ENCODE data around the gene ARSG. TPM values are rescaled to one million over a fixed set of nuclear protein-coding genes. Genes with fewer than 3 reads are reported as not detected.

Gene ARSG
- total and polyA plus RNA-seq, 2 of the 13 experiments (the other 11 are each of a cell fraction or from before 2014, with no cell fraction given) = 3.7 to 15.2 TPM

DNA sequence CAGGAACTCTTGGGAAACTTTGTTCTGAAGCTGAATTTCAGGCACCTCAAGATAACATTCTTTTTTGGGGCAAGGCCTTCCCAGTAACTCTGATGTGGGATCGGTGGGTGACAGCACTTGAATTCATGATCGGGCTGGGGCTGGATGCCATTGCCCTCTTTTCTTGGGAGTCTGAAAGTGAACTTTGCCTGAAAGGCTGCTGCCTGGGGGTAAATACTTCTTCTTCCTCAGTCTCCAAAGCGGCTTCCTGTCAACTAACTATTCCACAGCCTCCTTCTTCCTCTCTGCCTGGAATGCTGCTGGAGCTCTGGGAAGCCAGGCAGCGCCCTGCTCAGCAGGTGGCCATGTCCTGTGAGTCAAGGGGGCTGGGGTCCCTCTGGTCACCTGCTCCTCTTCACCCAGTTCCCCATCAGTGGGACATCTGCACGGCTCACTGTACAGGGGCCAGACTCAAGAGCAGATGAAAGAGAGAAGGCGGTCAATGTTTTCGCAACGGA is 86.5 kb downstream of the ARSG start (continued):
- TF ChIP-seq SIN3B (IDR thresholded peaks at IDR 0.05; ENCODE audit: low read length) (no peak), HOXA3 (CRISPR knock-in tag; IDR thresholded peaks at IDR 0.05) (peak; percentile 87; the same call in 1 of the 2 replicates), KMT2A (CRISPR knock-in tag; IDR thresholded peaks at IDR 0.05) (no peak), SNAI1 (CRISPR knock-in tag; IDR thresholded peaks at IDR 0.05; ENCODE audit: borderline replicate concordance) (no peak), ZBTB7B (CRISPR knock-in tag; IDR thresholded peaks at IDR 0.05) (peak; percentile 37; the same call in 1 of the 2 replicates), RBM22 (optimal IDR thresholded peaks at IDR 0.05; ENCODE audit: low read length) (no peak), RELA (CRISPR knock-in tag; IDR thresholded peaks at IDR 0.05) (no peak), NPAS2 (CRISPR knock-in tag; IDR thresholded peaks at IDR 0.05; ENCODE audit: borderline replicate concordance) (no peak), MAFK (conservative IDR thresholded peaks at IDR 0.05 in 1 of 2, IDR thresholded peaks at IDR 0.05 in 1 of 2; ENCODE audit: low read length in 2 of 2) (no peak), ZFP41 (CRISPR knock-in tag; IDR thresholded peaks at IDR 0.05; ENCODE audit: borderline replicate concordance) (no peak), ZNF101 (CRISPR knock-in tag; IDR thresholded peaks at IDR 0.05; ENCODE audit: borderline replicate concordance, low read depth) (no peak), SRSF4 (IDR thresholded peaks at IDR 0.05; ENCODE audit: low read depth, low read length, poor library complexity, severe bottlenecking) (no peak)
- TF ChIP-seq, protein P1, sequence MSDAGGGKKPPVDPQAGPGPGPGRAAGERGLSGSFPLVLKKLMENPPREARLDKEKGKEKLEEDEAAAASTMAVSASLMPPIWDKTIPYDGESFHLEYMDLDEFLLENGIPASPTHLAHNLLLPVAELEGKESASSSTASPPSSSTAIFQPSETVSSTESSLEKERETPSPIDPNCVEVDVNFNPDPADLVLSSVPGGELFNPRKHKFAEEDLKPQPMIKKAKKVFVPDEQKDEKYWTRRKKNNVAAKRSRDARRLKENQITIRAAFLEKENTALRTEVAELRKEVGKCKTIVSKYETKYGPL (CRISPR knock-in tag; IDR thresholded peaks at IDR 0.05) = no peak
- TF ChIP-seq, protein P2, sequence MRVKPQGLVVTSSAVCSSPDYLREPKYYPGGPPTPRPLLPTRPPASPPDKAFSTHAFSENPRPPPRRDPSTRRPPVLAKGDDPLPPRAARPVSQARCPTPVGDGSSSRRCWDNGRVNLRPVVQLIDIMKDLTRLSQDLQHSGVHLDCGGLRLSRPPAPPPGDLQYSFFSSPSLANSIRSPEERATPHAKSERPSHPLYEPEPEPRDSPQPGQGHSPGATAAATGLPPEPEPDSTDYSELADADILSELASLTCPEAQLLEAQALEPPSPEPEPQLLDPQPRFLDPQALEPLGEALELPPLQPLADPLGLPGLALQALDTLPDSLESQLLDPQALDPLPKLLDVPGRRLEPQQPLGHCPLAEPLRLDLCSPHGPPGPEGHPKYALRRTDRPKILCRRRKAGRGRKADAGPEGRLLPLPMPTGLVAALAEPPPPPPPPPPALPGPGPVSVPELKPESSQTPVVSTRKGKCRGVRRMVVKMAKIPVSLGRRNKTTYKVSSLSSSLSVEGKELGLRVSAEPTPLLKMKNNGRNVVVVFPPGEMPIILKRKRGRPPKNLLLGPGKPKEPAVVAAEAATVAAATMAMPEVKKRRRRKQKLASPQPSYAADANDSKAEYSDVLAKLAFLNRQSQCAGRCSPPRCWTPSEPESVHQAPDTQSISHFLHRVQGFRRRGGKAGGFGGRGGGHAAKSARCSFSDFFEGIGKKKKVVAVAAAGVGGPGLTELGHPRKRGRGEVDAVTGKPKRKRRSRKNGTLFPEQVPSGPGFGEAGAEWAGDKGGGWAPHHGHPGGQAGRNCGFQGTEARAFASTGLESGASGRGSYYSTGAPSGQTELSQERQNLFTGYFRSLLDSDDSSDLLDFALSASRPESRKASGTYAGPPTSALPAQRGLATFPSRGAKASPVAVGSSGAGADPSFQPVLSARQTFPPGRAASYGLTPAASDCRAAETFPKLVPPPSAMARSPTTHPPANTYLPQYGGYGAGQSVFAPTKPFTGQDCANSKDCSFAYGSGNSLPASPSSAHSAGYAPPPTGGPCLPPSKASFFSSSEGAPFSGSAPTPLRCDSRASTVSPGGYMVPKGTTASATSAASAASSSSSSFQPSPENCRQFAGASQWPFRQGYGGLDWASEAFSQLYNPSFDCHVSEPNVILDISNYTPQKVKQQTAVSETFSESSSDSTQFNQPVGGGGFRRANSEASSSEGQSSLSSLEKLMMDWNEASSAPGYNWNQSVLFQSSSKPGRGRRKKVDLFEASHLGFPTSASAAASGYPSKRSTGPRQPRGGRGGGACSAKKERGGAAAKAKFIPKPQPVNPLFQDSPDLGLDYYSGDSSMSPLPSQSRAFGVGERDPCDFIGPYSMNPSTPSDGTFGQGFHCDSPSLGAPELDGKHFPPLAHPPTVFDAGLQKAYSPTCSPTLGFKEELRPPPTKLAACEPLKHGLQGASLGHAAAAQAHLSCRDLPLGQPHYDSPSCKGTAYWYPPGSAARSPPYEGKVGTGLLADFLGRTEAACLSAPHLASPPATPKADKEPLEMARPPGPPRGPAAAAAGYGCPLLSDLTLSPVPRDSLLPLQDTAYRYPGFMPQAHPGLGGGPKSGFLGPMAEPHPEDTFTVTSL (CRISPR knock-in tag; IDR thresholded peaks at IDR 0.05; ENCODE audit: borderline replicate concordance) = no peak; the same call in 1 of the 2 replicates
- TF ChIP-seq, protein P3, sequence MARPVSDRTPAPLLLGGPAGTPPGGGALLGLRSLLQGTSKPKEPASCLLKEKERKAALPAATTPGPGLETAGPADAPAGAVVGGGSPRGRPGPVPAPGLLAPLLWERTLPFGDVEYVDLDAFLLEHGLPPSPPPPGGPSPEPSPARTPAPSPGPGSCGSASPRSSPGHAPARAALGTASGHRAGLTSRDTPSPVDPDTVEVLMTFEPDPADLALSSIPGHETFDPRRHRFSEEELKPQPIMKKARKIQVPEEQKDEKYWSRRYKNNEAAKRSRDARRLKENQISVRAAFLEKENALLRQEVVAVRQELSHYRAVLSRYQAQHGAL (CRISPR knock-in tag; IDR thresholded peaks at IDR 0.05; ENCODE audit: not compliant biosample characterization) = peak; percentile 3
- TF ChIP-seq, protein P4, sequence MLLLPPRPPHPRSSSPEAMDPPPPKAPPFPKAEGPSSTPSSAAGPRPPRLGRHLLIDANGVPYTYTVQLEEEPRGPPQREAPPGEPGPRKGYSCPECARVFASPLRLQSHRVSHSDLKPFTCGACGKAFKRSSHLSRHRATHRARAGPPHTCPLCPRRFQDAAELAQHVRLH (CRISPR knock-in tag; IDR thresholded peaks at IDR 0.05; ENCODE audit: borderline replicate concordance, low read depth) = no peak
- TF ChIP-seq, protein P5, sequence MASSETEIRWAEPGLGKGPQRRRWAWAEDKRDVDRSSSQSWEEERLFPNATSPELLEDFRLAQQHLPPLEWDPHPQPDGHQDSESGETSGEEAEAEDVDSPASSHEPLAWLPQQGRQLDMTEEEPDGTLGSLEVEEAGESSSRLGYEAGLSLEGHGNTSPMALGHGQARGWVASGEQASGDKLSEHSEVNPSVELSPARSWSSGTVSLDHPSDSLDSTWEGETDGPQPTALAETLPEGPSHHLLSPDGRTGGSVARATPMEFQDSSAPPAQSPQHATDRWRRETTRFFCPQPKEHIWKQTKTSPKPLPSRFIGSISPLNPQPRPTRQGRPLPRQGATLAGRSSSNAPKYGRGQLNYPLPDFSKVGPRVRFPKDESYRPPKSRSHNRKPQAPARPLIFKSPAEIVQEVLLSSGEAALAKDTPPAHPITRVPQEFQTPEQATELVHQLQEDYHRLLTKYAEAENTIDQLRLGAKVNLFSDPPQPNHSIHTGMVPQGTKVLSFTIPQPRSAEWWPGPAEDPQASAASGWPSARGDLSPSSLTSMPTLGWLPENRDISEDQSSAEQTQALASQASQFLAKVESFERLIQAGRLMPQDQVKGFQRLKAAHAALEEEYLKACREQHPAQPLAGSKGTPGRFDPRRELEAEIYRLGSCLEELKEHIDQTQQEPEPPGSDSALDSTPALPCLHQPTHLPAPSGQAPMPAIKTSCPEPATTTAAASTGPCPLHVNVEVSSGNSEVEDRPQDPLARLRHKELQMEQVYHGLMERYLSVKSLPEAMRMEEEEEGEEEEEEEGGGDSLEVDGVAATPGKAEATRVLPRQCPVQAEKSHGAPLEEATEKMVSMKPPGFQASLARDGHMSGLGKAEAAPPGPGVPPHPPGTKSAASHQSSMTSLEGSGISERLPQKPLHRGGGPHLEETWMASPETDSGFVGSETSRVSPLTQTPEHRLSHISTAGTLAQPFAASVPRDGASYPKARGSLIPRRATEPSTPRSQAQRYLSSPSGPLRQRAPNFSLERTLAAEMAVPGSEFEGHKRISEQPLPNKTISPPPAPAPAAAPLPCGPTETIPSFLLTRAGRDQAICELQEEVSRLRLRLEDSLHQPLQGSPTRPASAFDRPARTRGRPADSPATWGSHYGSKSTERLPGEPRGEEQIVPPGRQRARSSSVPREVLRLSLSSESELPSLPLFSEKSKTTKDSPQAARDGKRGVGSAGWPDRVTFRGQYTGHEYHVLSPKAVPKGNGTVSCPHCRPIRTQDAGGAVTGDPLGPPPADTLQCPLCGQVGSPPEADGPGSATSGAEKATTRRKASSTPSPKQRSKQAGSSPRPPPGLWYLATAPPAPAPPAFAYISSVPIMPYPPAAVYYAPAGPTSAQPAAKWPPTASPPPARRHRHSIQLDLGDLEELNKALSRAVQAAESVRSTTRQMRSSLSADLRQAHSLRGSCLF (CRISPR knock-in tag; IDR thresholded peaks at IDR 0.05; ENCODE audit: borderline replicate concordance) = no peak
